HG02642 (cell line): ENCODE data around the gene DONSON.
"Not testable (repeated sequence)": the region's sequence is repeated elsewhere in the genome, so short reads cannot be mapped to it uniquely, and the experiment has no call there.

Experiments used
- ATAC-seq: cut with Tn5 transposase; IDR thresholded peaks from one replicate; pipeline ENCODE4 v1.9.1; 2021; ENCODE audit warnings: mild to moderate bottlenecking; ENCODE audit not compliant: unreplicated experiment, poor library complexity

DONSON gene

GRCh38 chr21:33588485-33589335, at the start of gene DONSON:
Gene DONSON (minus strand): TSS chr21:33588684. CDS start chr21:33588641, 43 bp downstream.
- peak; percentile 94 for ATAC-seq

DNA sequence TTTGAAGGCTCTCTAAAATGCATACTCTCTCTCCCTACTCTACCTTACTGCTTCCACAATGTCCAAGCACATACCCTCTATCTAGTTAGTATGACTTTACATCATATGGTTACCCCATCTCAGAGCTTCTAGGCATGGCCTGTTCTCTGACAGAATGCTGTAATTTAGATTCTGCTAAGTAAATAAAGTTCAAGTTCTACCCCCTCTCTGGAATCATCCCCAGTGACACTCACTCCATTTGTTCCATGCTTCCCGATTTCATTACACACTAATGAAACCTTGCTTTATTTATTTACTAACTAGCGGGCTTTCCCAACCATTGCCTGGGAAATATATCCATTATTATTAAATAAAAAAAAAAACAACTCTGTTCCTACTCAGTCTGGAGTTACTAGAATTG, 45.8 kb upstream of the DONSON start:
- ATAC-seq = no peak

GRCh38 chr21:33626151-33626550, 37.7 kb upstream of the DONSON start:
- ATAC-seq = not testable (repeated sequence)

DNA sequence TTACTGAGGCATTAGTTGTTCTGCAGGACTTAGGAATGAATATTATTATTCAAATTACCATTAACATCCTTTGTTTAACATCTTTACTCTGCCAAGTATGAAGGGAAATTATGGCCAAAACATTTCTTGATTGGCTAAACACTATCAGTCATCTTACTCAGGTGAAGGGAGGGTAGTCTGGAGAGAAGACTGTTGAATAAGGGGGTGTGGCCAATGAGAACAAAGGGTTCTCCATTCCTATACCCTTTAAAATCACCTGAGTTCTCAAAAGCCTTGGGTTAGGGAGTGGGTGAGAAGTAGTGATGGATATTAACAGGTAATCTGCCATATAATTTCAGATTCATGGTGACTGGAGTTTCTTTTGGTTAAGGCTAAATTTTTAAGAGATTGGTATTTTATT, 33.8 kb upstream of the DONSON start:
- ATAC-seq = no peak

DNA sequence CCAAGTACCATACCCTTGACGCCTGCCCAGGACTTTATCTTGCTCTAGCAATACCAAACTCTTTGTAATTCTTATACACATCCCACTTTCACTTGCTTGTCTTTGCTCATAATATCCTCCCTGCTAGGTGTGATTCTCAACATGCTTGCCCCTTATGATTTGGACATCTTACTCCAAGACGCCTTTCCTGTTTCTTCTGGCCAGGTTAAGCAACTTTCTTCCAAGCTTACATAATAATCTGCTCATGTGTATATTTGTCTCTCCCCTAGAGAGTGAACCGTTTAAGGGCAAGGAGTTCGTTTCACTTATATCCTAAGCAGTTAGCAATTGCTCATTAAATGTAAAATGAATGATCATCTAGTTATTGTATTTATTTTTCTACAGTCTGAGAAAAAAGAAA, 31.2 kb upstream of the DONSON start:
- no peak for ATAC-seq

DNA sequence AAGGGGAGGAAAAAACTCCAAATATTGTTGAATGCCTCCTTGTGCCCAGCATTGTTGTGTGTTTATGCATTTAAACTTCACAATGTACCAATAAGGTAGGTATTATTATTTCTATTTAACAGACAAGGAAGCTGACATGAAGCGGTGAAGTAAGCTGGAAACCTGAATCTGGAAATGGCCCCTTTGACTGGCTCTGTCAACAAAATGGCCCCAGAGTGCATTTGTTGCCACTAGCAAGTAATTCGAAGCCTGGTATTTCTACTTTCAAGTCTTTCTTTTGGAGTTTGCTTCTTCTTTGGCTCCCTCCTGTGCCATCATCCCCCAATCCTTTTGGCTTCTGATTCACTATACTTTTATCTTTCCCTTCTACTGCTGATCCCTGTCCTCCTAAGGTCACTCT, 29.9 kb upstream of the DONSON start:
- no peak for ATAC-seq

- ATAC-seq = not testable (repeated sequence)
Observed at GRCh38 chr21:33617565-33617964, 29.1 kb upstream of the DONSON start.

DNA sequence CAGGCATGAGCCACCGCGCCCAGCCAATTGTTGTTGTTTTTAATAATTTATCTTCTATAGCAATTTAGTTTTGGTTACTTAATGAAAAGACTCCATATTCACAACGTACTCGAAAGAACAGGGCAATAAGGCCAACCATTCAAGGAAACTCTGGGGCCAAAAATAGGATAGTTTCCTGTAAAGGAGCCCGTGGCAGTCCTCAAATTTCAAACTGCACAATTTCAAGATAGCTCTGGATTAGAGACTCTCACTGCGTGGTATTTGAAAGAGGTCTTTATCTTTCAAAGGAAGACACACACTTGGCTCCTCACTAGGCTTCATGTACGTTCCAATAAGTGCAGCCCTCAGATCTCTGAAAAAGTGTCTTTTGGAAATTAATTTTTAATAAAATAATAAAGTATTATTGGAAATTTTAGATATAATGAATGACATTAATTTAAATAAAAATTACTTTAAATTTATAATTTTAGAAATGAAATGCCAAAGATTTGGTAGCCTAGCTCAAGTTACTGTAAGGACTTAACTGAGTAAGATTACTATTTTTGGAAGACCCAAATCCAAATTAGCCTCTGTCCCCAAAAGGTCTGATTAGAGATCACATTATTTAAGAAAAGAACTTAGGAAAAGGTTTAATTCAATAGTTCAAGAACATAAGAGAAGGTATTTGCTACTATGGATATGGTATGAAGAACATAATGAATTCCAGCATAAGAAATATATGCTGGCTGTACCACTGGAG, 22.7 kb upstream of the DONSON start:
- ATAC-seq = no peak

- no peak for ATAC-seq
Observed at GRCh38 chr21:33608559-33608958, 20.1 kb upstream of the DONSON start.

DNA sequence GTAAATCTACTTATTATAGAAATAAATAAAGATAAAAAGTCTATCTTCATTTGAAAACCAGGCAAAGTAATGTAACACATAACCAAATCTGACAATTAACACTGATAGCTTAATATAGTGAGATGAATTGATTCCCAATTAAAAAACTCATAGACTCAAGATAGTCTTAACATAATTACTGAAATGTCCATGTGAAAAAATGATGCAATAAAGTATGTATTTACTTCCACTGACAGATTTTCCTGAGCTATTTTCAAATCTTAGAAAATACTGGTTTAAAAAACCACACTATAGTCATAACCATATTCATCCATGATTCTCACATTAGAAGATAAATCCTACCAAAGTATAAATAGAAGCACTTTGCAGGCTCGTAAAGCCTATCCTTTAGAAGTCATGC, 9.6 kb upstream of the DONSON start:
- ATAC-seq = no peak

- peak; percentile 35 for ATAC-seq
Observed at GRCh38 chr21:33587792-33588484, 546 bp downstream of the DONSON start.

- no peak for ATAC-seq
Observed at GRCh38 chr21:33586927-33587326, 1.6 kb downstream of the DONSON start.

DNA sequence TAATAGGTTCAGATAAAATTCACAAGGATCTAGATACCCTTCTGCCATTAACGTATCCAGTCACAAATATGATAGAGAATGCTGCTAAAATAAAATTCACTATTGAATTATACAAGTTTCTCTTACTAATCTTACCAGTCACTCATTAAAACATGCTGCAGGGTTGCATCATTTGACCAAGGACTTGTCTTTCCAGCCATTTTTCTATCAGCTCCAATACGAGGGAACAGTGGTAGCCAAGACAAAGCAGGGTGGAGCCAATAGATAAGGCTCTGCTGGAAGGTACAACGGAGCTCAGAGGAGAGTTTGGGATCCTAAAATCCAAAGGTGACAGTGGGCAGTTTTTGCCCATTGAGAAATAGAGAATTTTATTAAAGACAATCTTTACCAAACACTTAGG, 4.0 kb downstream of the DONSON start:
- ATAC-seq = no peak

DNA sequence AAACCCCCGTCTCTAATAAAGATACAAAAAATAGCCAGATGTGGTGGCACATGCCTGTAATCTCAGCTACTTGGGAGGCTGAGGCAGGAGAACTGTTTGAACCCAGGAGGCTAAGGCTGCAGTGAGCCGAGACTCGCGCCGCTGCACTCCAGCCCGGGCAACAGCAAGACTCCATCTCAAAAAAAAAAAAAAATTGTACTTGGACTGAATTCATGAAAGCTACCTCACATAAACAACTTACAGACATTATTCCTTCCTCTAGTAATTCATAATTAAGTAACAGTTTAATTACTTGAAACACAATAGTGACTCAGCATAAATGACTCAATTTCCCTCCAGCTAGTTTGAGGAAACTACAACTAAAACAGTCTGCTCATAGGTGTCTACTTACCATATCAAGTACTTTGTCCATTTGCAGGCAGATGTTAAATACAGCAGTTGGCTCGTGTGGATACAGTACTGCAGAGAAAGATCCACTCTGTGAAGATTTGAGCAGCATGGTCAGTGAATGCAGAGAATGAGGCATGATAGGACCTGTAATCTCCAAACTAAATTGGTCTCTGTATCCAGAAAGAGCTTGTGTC, 9.4 kb downstream of the DONSON start:
- no peak for ATAC-seq

DNA sequence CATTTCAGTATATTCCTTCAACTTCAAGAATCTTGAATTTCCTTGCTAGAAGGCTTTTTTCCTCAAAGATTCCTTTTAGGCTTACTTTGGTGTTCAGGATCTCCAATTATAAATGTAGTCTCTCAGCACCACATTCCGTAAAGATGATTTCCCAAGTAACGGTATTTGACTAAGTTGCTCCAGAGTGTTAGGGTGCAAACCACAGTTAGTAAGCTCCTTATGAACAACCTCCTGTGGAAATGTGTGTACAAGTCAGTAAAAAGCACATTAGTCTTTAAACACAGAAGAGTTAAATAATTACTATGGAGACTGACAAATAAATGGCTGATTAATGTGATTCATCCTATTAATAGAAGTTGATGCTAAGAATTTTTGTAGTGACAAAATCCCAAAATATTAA, 10.3 kb downstream of the DONSON start:
- no peak for ATAC-seq

GRCh38 chr21:33576741-33577141, 11.7 kb downstream of the DONSON start:
- not testable (repeated sequence) for ATAC-seq

DNA sequence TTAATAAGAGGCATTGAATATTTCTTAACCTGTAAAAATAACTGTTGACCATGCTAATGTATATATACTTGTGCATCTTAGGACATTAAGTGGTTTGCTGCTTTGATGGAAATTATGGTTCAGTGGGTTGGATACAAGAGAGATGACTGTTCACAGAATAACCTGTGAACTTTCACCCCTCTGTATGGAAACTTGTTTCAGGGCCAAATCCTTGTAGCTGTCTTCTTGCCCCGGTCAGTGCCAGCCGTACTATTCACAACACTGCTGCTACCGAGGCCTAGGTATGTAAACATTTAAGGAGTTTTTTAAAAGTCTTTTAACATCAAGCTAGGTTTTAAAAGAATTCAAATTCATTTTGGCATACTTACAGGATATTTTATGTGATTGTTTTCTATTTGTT, 16.1 kb downstream of the DONSON start:
- ATAC-seq = no peak

DNA sequence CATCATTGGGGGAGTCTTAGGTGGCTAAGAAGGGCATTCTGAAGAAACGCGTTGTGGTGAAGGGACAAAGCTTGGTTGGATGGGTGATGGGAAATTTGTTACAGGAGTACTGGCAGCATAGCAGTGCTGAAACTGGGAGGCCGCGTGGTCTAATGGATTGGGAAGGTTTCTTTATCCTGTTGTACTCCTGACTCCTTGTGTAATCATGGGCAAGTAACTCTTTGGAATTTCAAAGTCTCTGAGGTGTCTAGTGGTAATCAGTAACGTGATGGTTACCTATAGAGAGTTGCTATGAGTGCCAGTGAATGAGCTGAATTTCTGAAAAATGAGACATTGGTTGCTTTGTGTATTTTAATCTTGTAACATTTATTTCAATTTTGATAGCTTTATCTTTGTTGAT, 18.5 kb downstream of the DONSON start:
- ATAC-seq = no peak

GRCh38 chr21:33568448-33568847, 20.0 kb downstream of the DONSON start:
- ATAC-seq = no peak

DNA sequence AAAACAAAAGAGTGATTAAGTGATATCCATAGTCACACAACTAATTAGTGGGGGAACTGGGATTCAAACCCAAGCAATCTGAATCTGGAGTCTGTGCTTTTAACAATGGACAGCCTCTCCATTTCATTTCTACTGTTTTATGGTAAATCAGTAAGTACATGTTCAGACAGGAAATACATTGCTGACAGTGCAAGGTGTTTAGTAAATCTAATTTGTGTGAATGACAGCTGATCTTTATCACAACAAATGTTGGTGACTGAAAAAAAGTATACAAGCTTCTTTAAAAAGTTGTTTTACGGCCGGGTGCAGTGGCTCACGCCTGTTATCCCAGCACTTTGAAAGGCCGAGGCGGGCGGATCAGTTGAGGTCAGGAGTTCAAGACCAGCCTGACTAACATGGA, 20.6 kb downstream of the DONSON start:
- ATAC-seq = no peak

DNA sequence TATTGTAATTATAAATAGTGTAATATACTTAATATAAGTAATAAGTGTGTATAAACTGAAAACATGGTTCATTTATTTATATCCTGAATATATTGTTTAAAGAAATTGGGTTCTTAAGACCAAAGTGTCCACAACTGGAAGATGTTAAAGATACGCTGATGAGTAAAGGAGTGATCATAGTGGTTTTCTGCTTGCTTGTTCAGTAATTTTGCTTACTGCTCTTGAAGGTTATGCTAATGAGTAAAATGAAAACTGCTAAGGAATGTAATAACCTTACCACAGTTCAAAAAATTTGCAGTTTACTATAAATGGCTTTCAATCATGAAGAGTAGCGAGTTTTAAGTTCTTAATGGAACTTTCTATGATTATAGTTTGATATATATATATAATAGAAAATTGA, 22.0 kb downstream of the DONSON start:
- ATAC-seq = no peak
